Spleen (tissue), 11 donors: ENCODE results near the gene KCNQ4. TPM values are rescaled to one million over a fixed set of nuclear protein-coding genes. Genes with fewer than 3 reads are reported as not detected.

Experiments
- DNase-seq: peaks from one replicate; pipeline ENCODE4 v3.0.0-alpha.2; 2020
- H3K27ac ChIP-seq, 8 donors: fragments of 200-600 bp; sonication (generic) in 7 of 8; 1 replicate in 4 of 8; 2 replicates in 4 of 8; pipeline versions ENCODE4 v1.5.0 to v1.8.0; 2016 to 2021; ENCODE audit warnings: inconsistent platforms in 4 of 8, mild to moderate bottlenecking in 4 of 8, moderate library complexity in 1 of 8
- H3K27me3 ChIP-seq, 7 donors: fragments of 200-600 bp; sonication (generic) in 6 of 7; replicated peaks in 1 of 7; 1 replicate in 4 of 7; 2 replicates in 3 of 7; pipeline versions ENCODE4 v1.5.0 to v1.8.0; 2016 to 2021; ENCODE audit warnings: inconsistent platforms in 3 of 7, mild to moderate bottlenecking in 1 of 7
- H3K36me3 ChIP-seq, 6 donors: fragments of 200-600 bp; sonication (generic) in 5 of 6; 1 replicate in 4 of 6; 2 replicates in 2 of 6; pipeline versions ENCODE4 v1.5.0 to v1.8.0; 2016 to 2021; ENCODE audit warnings: inconsistent platforms in 2 of 6
- H3K4me1 ChIP-seq, 6 donors: fragments of 200-600 bp; sonication (generic) in 5 of 6; 1 replicate in 3 of 6; 2 replicates in 3 of 6; pipeline versions ENCODE4 v1.5.0 to v1.8.0; 2016 to 2021; ENCODE audit warnings: inconsistent platforms in 3 of 6
- H3K4me3 ChIP-seq, 8 donors: fragments of 200-600 bp; sonication (generic) in 7 of 8; 1 replicate in 4 of 8; 2 replicates in 4 of 8; pipeline versions ENCODE4 v1.5.0 to v1.8.0; 2016 to 2021; ENCODE audit warnings: inconsistent platforms in 4 of 8, mild to moderate bottlenecking in 4 of 8, moderate library complexity in 2 of 8
- H3K9me3 ChIP-seq, 8 donors: fragments of 200-600 bp; sonication (generic) in 7 of 8; 1 replicate in 4 of 8; 2 replicates in 4 of 8; pipeline versions ENCODE4 v1.5.0 to v1.8.0; 2016 to 2021; ENCODE audit warnings: inconsistent platforms in 4 of 8
- CTCF ChIP-seq, 11 experiments: fragments of 200-600 bp in 7 of 11; fragments of 450-650 bp in 4 of 11; sonication (generic) in 4 of 11; IDR thresholded peaks in 8 of 11; conservative IDR thresholded peaks in 3 of 11; 1 replicate in 7 of 11; 2 replicates in 4 of 11; pipeline versions ENCODE4 v1.4.0 to v1.8.0; 2016 to 2021; ENCODE audit warnings: antibody characterized with exemption in 11 of 11, inconsistent platforms in 4 of 11, mild to moderate bottlenecking in 1 of 11
- POLR2A ChIP-seq, 3 donors: fragments of 450-650 bp; IDR thresholded peaks; one replicate each; pipeline ENCODE4 v1.5.1; 2017; ENCODE audit warnings: antibody characterized with exemption in 3 of 3, mild to moderate bottlenecking in 1 of 3
- POLR2AphosphoS5 ChIP-seq, 3 donors: sonication (generic); formaldehyde crosslinking; IDR thresholded peaks; one replicate each; pipeline ENCODE4 v1.5.1; 2017; ENCODE audit warnings: antibody characterized with exemption in 3 of 3
- WGBS, 5 donors: extraction: QIAGEN DNeasy Blood & Tissue Kit in 3 of 5; methylation state at CpG; one replicate each; pipeline versions ENCODE4 v1.1.5 to v1.1.7; 2013 to 2018; 5-methylcytosine and 5-hydroxymethylcytosine counted together
- intact Hi-C: fragments of 100-400 bp; cut with DNase I; formaldehyde crosslinking; loops from one replicate; pipeline ENCODE4 v1.15.0; 2023; ENCODE audit warnings: low total_unique reads
- polyA plus RNA-seq, 3 donors: library from polyadenylated mRNA; stranded (reverse); fragments of 200-250 nt; gene quantifications; one replicate each; pipeline ENCODE4 v1.2.1, GENCODE V29; 2013
- total RNA-seq, 7 donors: library from RNA; depleted of rRNA in 3 of 7; stranded (reverse); fragments of >200 nt in 3 of 7; fragmentation: NEBNext Ultra II Directional in 4 of 7; extraction: Animal tissue kit (Norgen Biotek cat#: 25700) in 4 of 7; gene quantifications; one replicate each; pipeline versions ENCODE4 v1.1.0 to v1.2.1, GENCODE V29; 2016 to 2021
- donor health status: healthy with polysubstance abuse.
- donor health status: DM: no; HTN: no; CAD: no; lungs with moderate emphysema.
- donor health status: DM: no; HTN: no; CAD: no.
- donor health status: Bipolar disorder and iron deficiency.
- donor health status: healthy.
- donor health status: DM: no; HTN: no; CAD: no.
- donor health status: DM: yes; HTN: yes; CAD: no.

KCNQ4 gene
- total and polyA plus RNA-seq, 10 donors = 0.09 to 0.54 (median 0.25) TPM

GRCh38 chr1:40793617-40794016 lies 10.0 kb downstream of the KCNQ4 start:
- Histone ChIP-seq H3K27ac (no peak overlapping the region), H3K4me1 (peaks cover 0 to 24% (median 9%) of the 10 kb centered on the region in 6 donors), H3K36me3 (no peaks in the 10 kb centered on the region), H3K9me3 (no peaks in the 10 kb centered on the region), H3K4me3 (no peak overlapping the region), H3K27me3 (no peaks in the 10 kb centered on the region)
- DNase-seq = no peak
- no peak for TF ChIP-seq CTCF (IDR thresholded peaks at IDR 0.05 in 8 of 11, conservative IDR thresholded peaks at IDR 0.05 in 3 of 11)
- TF ChIP-seq POLR2AphosphoS5 (IDR thresholded peaks at IDR 0.05) = no peak
- no peak for TF ChIP-seq POLR2A (IDR thresholded peaks at IDR 0.05)
- intact Hi-C loops = no loop called here
- WGBS, 5 donors = 86 to 95% (median 90%) methylated on average over 3 of the region's 3 CpGs

- Histone ChIP-seq H3K9me3 (no peaks in the 10 kb centered on the region), H3K27me3 (no peaks in the 10 kb centered on the region), H3K36me3 (no peaks in the 10 kb centered on the region), H3K4me1 (peaks cover 0 to 28% (median 9%) of the 10 kb centered on the region in 6 donors), H3K4me3 (no peak overlapping the region), H3K27ac (no peak overlapping the region)
- DNase-seq = no peak
- intact Hi-C loops = no loop called here
- 72 to 95% (median 86%) methylated on average over 4 of the region's 4 CpGs for WGBS, 5 donors
- TF ChIP-seq POLR2AphosphoS5 (IDR thresholded peaks at IDR 0.05) (no peak), CTCF (IDR thresholded peaks at IDR 0.05 in 8 of 11, conservative IDR thresholded peaks at IDR 0.05 in 3 of 11) (no peak), POLR2A (IDR thresholded peaks at IDR 0.05) (no peak)
Observed at GRCh38 chr1:40794048-40794447, 10.5 kb downstream of the KCNQ4 start.

GRCh38 chr1:40794974-40795715 lies 11.6 kb downstream of the KCNQ4 start:
- no peak overlapping the region for H3K27ac ChIP-seq

More at GRCh38 chr1:40794974-40795715, 11.6 kb downstream of the KCNQ4 start:
- DNase-seq = no peak
- Histone ChIP-seq H3K4me3 (no peak overlapping the region), H3K36me3 (no peaks in the 10 kb centered on the region), H3K27me3 (no peaks in the 10 kb centered on the region), H3K9me3 (no peaks in the 10 kb centered on the region), H3K4me1 (peaks cover 0 to 38% (median 9%) of the 10 kb centered on the region in 6 donors)
- intact Hi-C loops = no loop called here
- 68 to 84% (median 77%) methylated on average over 10 of the region's 10 CpGs for WGBS, 5 donors
- TF ChIP-seq CTCF (IDR thresholded peaks at IDR 0.05 in 8 of 11, conservative IDR thresholded peaks at IDR 0.05 in 3 of 11) (no peak), POLR2A (IDR thresholded peaks at IDR 0.05) (no peak), POLR2AphosphoS5 (IDR thresholded peaks at IDR 0.05) (no peak)
